Epithelial cell of proximal tubule (primary cell): ENCODE data around the gene SLC6A18. TPM values are rescaled to one million over a fixed set of nuclear protein-coding genes. Genes with fewer than 3 reads are reported as not detected.

ENCODE experiments used
- DNase-seq: peaks from one replicate; pipeline ENCODE4 v3.0.0-alpha.2; 2011; ENCODE audit warnings: low read depth
- H3K4me3 ChIP-seq: 2 replicates; pipeline ENCODE4 v1.5.1; 2011; ENCODE audit warnings: low read depth, mild to moderate bottlenecking, low read length
- total RNA-seq: library from RNA; depleted of rRNA; stranded (reverse); fragments of >200 nt; gene quantifications from 2 replicates; pipeline ENCODE4 v1.2.3, GENCODE V29; 2015
- TF ChIP-seq, protein P1 (sequence below): conservative IDR thresholded peaks from 2 replicates; pipeline ENCODE4 v1.5.1; 2012; ENCODE audit warnings: low read depth, mild to moderate bottlenecking, low read length

SLC6A18 gene
- total RNA-seq, 1 donor from 2014 or later, result not detected

- TF ChIP-seq, protein P1, sequence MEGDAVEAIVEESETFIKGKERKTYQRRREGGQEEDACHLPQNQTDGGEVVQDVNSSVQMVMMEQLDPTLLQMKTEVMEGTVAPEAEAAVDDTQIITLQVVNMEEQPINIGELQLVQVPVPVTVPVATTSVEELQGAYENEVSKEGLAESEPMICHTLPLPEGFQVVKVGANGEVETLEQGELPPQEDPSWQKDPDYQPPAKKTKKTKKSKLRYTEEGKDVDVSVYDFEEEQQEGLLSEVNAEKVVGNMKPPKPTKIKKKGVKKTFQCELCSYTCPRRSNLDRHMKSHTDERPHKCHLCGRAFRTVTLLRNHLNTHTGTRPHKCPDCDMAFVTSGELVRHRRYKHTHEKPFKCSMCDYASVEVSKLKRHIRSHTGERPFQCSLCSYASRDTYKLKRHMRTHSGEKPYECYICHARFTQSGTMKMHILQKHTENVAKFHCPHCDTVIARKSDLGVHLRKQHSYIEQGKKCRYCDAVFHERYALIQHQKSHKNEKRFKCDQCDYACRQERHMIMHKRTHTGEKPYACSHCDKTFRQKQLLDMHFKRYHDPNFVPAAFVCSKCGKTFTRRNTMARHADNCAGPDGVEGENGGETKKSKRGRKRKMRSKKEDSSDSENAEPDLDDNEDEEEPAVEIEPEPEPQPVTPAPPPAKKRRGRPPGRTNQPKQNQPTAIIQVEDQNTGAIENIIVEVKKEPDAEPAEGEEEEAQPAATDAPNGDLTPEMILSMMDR, result no peak
- H3K4me3 ChIP-seq, result no peak overlapping the region
- no peak for DNase-seq
Observed at GRCh38 chr5:1242733-1243486, 17.7 kb downstream of the SLC6A18 start.

GRCh38 chr5:1243487-1244130 lies 18.4 kb downstream of the SLC6A18 start:
- TF ChIP-seq, protein P1, result no peak
- H3K4me3 ChIP-seq, result no peak overlapping the region
- no peak for DNase-seq

DNA sequence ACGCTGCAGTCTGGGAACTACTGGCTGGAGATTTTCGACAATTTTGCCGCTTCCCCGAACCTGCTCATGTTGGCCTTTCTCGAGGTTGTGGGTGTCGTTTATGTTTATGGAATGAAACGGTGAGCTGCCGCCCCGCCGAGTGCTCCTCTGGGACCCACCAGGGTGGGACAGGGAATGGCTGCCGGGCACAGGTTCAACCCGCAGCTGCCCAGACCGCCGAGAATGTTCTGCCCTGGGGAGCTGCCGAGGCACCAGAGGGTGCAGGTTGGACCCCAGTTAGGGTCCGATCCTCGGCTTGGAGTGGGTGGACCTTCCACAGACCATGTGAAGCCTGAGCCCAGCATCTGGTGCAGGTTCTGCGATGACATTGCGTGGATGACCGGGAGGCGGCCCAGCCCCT lies 19.1 kb downstream of the SLC6A18 start:
- no peak for DNase-seq
- TF ChIP-seq, protein P1, result no peak

GRCh38 chr5:1244976-1245375 lies 19.8 kb downstream of the SLC6A18 start:
- no peak for DNase-seq
- H3K4me3 ChIP-seq, result no peak overlapping the region
- TF ChIP-seq, protein P1, result peak; percentile 18

More for the DNA sequence above, 19.1 kb downstream of the SLC6A18 start:
- no peak overlapping the region for H3K4me3 ChIP-seq

DNA sequence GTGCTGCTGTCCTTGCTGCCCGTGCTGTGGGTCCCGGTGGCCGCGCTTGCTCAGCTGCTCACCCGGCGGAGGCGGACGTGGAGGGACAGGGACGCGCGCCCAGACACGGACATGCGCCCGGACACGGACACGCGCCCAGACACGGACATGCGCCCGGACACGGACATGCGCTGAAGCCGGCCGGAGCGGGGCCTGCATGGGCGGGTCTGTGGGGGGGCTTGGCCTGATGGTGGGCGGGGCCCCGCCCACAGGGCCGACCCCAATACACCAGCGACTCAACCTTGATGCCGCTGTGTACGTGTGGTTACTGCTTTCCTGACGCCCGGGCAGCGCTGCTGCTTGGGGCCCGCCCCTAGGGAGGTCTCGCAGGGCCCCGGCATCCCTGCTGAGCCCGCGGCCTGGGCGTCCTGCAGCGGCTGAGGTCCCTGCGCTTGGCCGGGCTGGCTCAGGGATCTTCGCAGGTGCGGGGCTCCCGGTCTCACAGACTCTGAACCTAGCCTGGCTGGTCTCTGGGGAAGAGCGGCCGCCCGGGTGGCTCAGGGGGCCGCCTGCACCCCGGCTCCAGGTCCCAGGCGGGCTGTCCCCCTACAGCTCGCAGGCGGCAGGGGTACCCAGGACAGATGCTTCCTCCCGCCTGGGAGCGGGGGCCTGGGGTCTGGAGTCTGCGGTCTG lies 20.9 kb downstream of the SLC6A18 start:
- no peak overlapping the region for H3K4me3 ChIP-seq
- no peak for DNase-seq
- TF ChIP-seq, protein P1, result no peak

- H3K4me3 ChIP-seq, result no peak overlapping the region
- DNase-seq, result no peak
- TF ChIP-seq, protein P1, result no peak
Observed at GRCh38 chr5:1246711-1247431, 21.7 kb downstream of the SLC6A18 start.
